ENCODE measurements around the gene MYBPH.

DNA sequence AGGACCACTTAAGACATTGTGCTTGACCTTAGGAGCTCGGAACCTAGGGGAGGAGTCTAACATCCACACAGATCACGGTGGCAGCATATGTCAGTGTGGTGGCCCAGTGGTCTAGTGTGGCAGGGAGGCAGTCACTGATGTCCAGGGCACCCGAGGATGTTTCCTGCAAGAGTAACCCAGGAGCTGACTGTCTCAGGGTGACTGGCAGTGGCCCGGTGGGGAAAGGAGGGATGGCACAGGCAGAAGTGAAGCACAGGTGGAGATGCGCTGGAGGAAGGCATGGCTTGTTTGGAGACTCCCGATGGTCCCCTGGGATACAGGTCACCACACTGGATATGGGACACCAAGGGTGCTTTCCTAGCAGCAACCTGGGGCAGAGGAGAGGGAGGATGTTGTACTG lies 37.5 kb upstream of the MYBPH start:
- TF ChIP-seq, protein P1, sequence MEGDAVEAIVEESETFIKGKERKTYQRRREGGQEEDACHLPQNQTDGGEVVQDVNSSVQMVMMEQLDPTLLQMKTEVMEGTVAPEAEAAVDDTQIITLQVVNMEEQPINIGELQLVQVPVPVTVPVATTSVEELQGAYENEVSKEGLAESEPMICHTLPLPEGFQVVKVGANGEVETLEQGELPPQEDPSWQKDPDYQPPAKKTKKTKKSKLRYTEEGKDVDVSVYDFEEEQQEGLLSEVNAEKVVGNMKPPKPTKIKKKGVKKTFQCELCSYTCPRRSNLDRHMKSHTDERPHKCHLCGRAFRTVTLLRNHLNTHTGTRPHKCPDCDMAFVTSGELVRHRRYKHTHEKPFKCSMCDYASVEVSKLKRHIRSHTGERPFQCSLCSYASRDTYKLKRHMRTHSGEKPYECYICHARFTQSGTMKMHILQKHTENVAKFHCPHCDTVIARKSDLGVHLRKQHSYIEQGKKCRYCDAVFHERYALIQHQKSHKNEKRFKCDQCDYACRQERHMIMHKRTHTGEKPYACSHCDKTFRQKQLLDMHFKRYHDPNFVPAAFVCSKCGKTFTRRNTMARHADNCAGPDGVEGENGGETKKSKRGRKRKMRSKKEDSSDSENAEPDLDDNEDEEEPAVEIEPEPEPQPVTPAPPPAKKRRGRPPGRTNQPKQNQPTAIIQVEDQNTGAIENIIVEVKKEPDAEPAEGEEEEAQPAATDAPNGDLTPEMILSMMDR (IDR thresholded peaks at IDR 0.05; ENCODE audit: low read length): no peak
- TF ChIP-seq EZH2phosphoT487 (IDR thresholded peaks at IDR 0.05; ENCODE audit: low read length) (no peak), EZH2 (optimal IDR thresholded peaks at IDR 0.05; ENCODE audit: low read depth, low read length) (no peak)

Measured in MM.1S (cell line).